Activated CD4-positive, alpha-beta T cell treated with anti-CD3 and anti-CD28 coated beads for 36 hours (primary cell): ENCODE data around the gene PLAC8L1. TPM values are rescaled to one million over a fixed set of nuclear protein-coding genes. Genes with fewer than 3 reads are reported as not detected.

Experiments
- ATAC-seq: fragments of 200-7000 bp; cut with Tn5 transposase; one replicate; pipeline ENCODE4 v1.10.0; 2021; ENCODE audit warnings: mild to moderate bottlenecking, moderate library complexity
- CTCF ChIA-PET: fragments of 350-600 bp; sonication (Branson Sonifier 250); formaldehyde crosslinking; loops from one replicate; lab custom pipeline; 2021; ENCODE audit warnings: antibody characterized with exemption; lab: Charles Lee
- POLR2A ChIA-PET: fragments of 350-600 bp; sonication (Branson Sonifier 250); formaldehyde crosslinking; loops from one replicate; lab custom pipeline; 2021; ENCODE audit warnings: antibody characterized with exemption, inconsistent platforms; lab: Charles Lee
- DNase-seq: peaks from one replicate; pipeline ENCODE4 v3.0.0-alpha.2; 2020
- H3K27ac Mint-ChIP-seq: one replicate; pipeline ENCODE4 v1.8.0; 2021; ENCODE audit warnings: mixed read lengths
- H3K27me3 Mint-ChIP-seq: one replicate; pipeline ENCODE4 v1.8.0; 2021; ENCODE audit warnings: mixed read lengths
- H3K36me3 Mint-ChIP-seq: one replicate; pipeline ENCODE4 v1.8.0; 2021; ENCODE audit warnings: low read depth, mixed read lengths
- H3K4me1 Mint-ChIP-seq: one replicate; pipeline ENCODE4 v1.8.0; 2021; ENCODE audit warnings: mixed read lengths
- H3K4me3 Mint-ChIP-seq: one replicate; pipeline ENCODE4 v1.8.0; 2021; ENCODE audit warnings: mild to moderate bottlenecking, moderate library complexity, mixed read lengths
- H3K9me3 Mint-ChIP-seq: one replicate; pipeline ENCODE4 v1.8.0; 2021; ENCODE audit warnings: low read depth, mixed read lengths
- intact Hi-C, 2 experiments: fragments of 100-400 bp; cut with DNase I in 1 of 2; cut with micrococcal nuclease in 1 of 2; formaldehyde crosslinking; loops; one replicate each; pipeline versions ENCODE4 v1.14.2 to v1.15.1; 2022 to 2024; cut with DNase I, micrococcal nuclease
- total RNA-seq, 2 experiments: library from RNA; stranded (reverse); gene quantifications; one replicate each; pipeline ENCODE4 v1.2.3, GENCODE V29; 2021

The PLAC8L1 gene
- total RNA-seq, 2 experiments from 2014 or later = 0.30 TPM; not detected in 1

- ATAC-seq (peak; percentile 53), DNase-seq (peak; percentile 41)
- Mint-ChIP-seq H3K27ac (no peak overlapping the region), H3K36me3 (no peaks in the 10 kb centered on the region), H3K4me3 (no peak overlapping the region), H3K9me3 (no peaks in the 10 kb centered on the region), H3K27me3 (peaks cover 10% of the 10 kb centered on the region), H3K4me1 (peaks cover 9% of the 10 kb centered on the region)
- intact Hi-C loops = no loop called here
- ChIA-PET POLR2A (no interaction called here), CTCF (no interaction called here)
These were observed 25.5 kb downstream of the PLAC8L1 start for GRCh38 chr5:146079695-146080373.

- intact Hi-C loops = no loop called here
- Mint-ChIP-seq H3K9me3 (no peaks in the 10 kb centered on the region), H3K4me1 (peaks cover 9% of the 10 kb centered on the region), H3K36me3 (no peaks in the 10 kb centered on the region), H3K4me3 (no peak overlapping the region), H3K27me3 (peaks cover 12% of the 10 kb centered on the region), H3K27ac (no peak overlapping the region)
- ATAC-seq (peak; percentile 16), DNase-seq (no peak)
- CTCF ChIA-PET = no interaction called here
- POLR2A ChIA-PET = no interaction called here
These were observed 26.8 kb downstream of the PLAC8L1 start for GRCh38 chr5:146078566-146078965.

GRCh38 chr5:146076455-146076854 lies 28.9 kb downstream of the PLAC8L1 start:
- POLR2A ChIA-PET = interaction anchor here (0.6 kb wide), 1 partner anchor 835 kb away, joined by 5 read pairs; no protein-coding TSS in a partner anchor
- CTCF ChIA-PET = interaction anchor here (0.6 kb wide), 2 partner anchors 230 to 565 kb away, joined by 3 read pairs; no protein-coding TSS in a partner anchor
- DNase-seq (no peak), ATAC-seq (no peak)
- intact Hi-C loops = no loop called here
- H3K27ac Mint-ChIP-seq = no peak overlapping the region
- H3K36me3 Mint-ChIP-seq = no peaks in the 10 kb centered on the region
- no peaks in the 10 kb centered on the region for H3K9me3 Mint-ChIP-seq
- H3K4me3 Mint-ChIP-seq = no peak overlapping the region
- H3K27me3 Mint-ChIP-seq = peaks cover 14% of the 10 kb centered on the region
- H3K4me1 Mint-ChIP-seq = peaks cover 9% of the 10 kb centered on the region

- Mint-ChIP-seq H3K9me3 (no peaks in the 10 kb centered on the region), H3K4me1 (peaks cover 9% of the 10 kb centered on the region), H3K27me3 (peaks cover 10% of the 10 kb centered on the region), H3K27ac (no peak overlapping the region), H3K36me3 (no peaks in the 10 kb centered on the region), H3K4me3 (no peak overlapping the region)
- no peak for DNase-seq
- POLR2A ChIA-PET = interaction anchor here (0.6 kb wide), 1 partner anchor 835 kb away, joined by 5 read pairs; no protein-coding TSS in a partner anchor
- intact Hi-C loops = no loop called here
- ATAC-seq = no peak
- CTCF ChIA-PET = interaction anchor here (0.6 kb wide), 1 partner anchor 230 kb away, joined by 3 read pairs; no protein-coding TSS in a partner anchor
These were observed 29.3 kb downstream of the PLAC8L1 start for GRCh38 chr5:146076028-146076427.

- no peak for DNase-seq
- intact Hi-C loops = no loop called here
- POLR2A ChIA-PET = no interaction called here
- Mint-ChIP-seq H3K27me3 (peaks cover 7% of the 10 kb centered on the region), H3K4me3 (no peak overlapping the region), H3K4me1 (no peaks in the 10 kb centered on the region), H3K36me3 (no peaks in the 10 kb centered on the region), H3K9me3 (no peaks in the 10 kb centered on the region), H3K27ac (no peak overlapping the region)
- ATAC-seq = no peak
- CTCF ChIA-PET = interaction anchor here (0.8 kb wide), 1 partner anchor 247 kb away, joined by 3 read pairs; no protein-coding TSS in a partner anchor
These were observed 32.0 kb downstream of the PLAC8L1 start for GRCh38 chr5:146073239-146073900.

DNA sequence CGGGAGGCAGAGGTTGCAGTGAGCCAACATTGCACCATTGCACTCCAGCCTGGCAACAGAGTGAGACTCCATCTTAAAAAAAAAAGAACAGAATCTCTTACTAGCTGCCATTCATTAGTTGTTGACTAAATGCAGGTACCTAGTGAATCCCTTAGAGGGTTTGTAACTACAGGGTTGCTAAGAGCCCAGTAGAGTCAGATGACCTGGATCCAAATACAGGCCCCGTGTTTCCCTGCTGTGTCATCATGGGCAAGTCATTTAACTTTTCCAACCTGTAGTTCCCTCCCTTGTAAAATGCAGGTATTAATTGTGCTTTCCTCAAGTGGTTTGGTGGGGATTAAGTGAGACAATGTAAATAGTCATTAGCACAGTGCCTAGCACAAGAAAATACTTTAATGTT lies 32.8 kb downstream of the PLAC8L1 start:
- no peaks in the 10 kb centered on the region for H3K4me1 Mint-ChIP-seq
- POLR2A ChIA-PET = no interaction called here
- CTCF ChIA-PET = interaction anchor here (0.8 to 1.4 kb wide), 2 partner anchors 48 to 246 kb away, joined by 3 read pairs; no protein-coding TSS in a partner anchor

DNA sequence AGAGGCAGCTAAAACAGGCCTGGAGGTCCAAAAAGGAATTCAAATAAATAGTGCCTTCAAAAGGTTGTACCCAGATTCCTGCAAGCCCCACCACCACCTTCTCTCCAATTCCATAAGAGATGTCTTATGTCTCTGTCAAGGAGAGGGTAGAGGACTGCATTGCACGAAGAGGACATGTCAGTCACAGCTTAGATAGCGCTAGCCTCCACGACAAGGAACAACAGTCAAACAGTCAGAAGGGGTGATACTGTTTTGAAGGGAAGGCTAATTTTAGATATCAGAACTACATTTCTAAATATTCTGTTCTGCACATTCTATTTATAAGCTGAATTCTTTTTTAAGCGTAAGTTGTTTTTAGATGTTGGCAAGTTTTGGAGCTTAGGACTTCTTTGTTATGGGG lies 34.2 kb downstream of the PLAC8L1 start:
- no peak overlapping the region for H3K27ac Mint-ChIP-seq
- POLR2A ChIA-PET = no interaction called here

More for the DNA sequence above, 32.8 kb downstream of the PLAC8L1 start:
- no peak overlapping the region for H3K27ac Mint-ChIP-seq
- peaks cover 6% of the 10 kb centered on the region for H3K27me3 Mint-ChIP-seq
- H3K9me3 Mint-ChIP-seq = no peaks in the 10 kb centered on the region
- no peaks in the 10 kb centered on the region for H3K36me3 Mint-ChIP-seq
- intact Hi-C loops = no loop called here
- no peak for ATAC-seq
- no peak overlapping the region for H3K4me3 Mint-ChIP-seq
- DNase-seq = no peak

GRCh38 chr5:146070746-146071145 lies 34.6 kb downstream of the PLAC8L1 start:
- no peaks in the 10 kb centered on the region for H3K4me1 Mint-ChIP-seq
- no peaks in the 10 kb centered on the region for H3K9me3 Mint-ChIP-seq
- intact Hi-C loops = no loop called here
- H3K27ac Mint-ChIP-seq = no peak overlapping the region
- ATAC-seq = no peak
- H3K27me3 Mint-ChIP-seq = peaks cover 6% of the 10 kb centered on the region
- ChIA-PET CTCF (interaction anchor here (1.0 to 1.4 kb wide), 2 partner anchors 12 to 376 kb away, joined by 3 to 4 read pairs; no protein-coding TSS in a partner anchor), POLR2A (no interaction called here)
- no peak for DNase-seq
- no peak overlapping the region for H3K4me3 Mint-ChIP-seq
- H3K36me3 Mint-ChIP-seq = no peaks in the 10 kb centered on the region

More for the DNA sequence above, 34.2 kb downstream of the PLAC8L1 start:
- Mint-ChIP-seq H3K4me3 (no peak overlapping the region), H3K4me1 (no peaks in the 10 kb centered on the region), H3K27me3 (peaks cover 6% of the 10 kb centered on the region), H3K36me3 (no peaks in the 10 kb centered on the region), H3K9me3 (no peaks in the 10 kb centered on the region)
- DNase-seq (no peak), ATAC-seq (no peak)
- CTCF ChIA-PET = interaction anchor here (0.9 to 1.4 kb wide), 5 partner anchors 11 to 376 kb away, joined by 3 to 4 read pairs (median 3); no protein-coding TSS in a partner anchor
- intact Hi-C loops = no loop called here

DNA sequence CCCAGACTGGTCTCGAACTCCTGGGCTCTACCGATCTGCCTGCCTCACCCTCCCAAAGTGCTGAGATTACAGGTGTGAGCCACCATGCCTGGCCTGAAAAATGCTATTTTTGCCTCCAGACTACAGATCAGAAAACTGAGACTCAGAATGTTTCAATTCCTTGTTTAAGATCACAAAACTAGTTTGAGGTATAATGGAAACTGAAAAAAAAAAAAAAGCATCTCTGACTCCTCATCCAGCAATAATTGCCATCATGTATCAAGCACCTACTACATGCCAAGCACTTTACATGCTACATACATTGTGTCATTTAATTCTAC lies 35.6 kb downstream of the PLAC8L1 start:
- Mint-ChIP-seq H3K27me3 (peaks cover 6% of the 10 kb centered on the region), H3K27ac (no peak overlapping the region), H3K4me1 (no peaks in the 10 kb centered on the region), H3K36me3 (no peaks in the 10 kb centered on the region), H3K4me3 (no peak overlapping the region), H3K9me3 (no peaks in the 10 kb centered on the region)
- ChIA-PET CTCF (no interaction called here), POLR2A (no interaction called here)
- ATAC-seq = no peak
- no peak for DNase-seq
- intact Hi-C loops = no loop called here

DNA sequence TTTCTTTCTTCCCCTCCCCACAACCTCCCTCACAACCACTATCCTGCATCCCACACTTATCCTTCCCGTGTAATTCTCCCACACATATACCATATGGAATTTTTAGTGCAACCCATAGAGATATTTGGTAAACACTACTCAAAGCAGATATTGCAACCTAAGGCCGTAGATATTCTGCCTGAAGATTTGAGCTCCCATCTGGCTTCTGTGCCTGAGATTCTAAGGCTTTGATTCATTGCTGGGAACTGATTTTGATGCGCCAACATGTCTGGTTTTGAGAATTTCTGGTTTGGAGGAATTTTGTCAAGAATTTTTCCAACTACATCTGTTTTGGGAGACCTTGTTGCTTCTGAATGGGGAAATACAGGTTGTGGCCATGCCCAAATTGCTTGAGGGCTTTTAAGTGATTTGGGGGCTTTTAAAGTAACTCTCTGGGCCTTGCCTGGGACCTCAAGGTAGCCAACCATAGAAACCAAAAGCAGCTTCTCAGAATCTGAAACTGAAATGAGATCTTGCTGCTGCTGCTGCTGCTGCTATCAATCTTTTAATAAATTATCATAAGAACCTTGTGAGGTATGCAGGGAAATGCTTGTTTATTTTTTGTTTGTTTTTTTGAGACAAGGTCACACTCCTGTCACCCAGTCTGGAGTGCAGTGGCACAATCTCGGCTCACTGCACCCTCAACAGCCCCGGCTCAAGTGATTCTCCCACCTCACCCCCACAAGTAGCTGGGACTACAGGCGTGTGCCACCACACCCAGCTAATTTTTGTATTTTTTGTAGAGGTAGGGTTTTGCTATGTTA lies 36.2 kb downstream of the PLAC8L1 start:
- ChIA-PET CTCF (no interaction called here), POLR2A (no interaction called here)
- Mint-ChIP-seq H3K36me3 (no peaks in the 10 kb centered on the region), H3K4me1 (no peaks in the 10 kb centered on the region), H3K4me3 (no peak overlapping the region), H3K27ac (no peak overlapping the region), H3K27me3 (peaks cover 6% of the 10 kb centered on the region), H3K9me3 (no peaks in the 10 kb centered on the region)
- ATAC-seq = no peak
- DNase-seq = no peak
- intact Hi-C loops = no loop called here

GRCh38 chr5:146068206-146068605 lies 37.2 kb downstream of the PLAC8L1 start:
- Mint-ChIP-seq H3K27ac (no peak overlapping the region), H3K9me3 (no peaks in the 10 kb centered on the region), H3K27me3 (peaks cover 2% of the 10 kb centered on the region), H3K4me3 (no peak overlapping the region), H3K36me3 (no peaks in the 10 kb centered on the region), H3K4me1 (no peaks in the 10 kb centered on the region)
- ATAC-seq = no peak
- ChIA-PET POLR2A (no interaction called here), CTCF (interaction anchor here (0.6 to 1.1 kb wide), 2 partner anchors 18 to 379 kb away, joined by 3 to 4 read pairs; no protein-coding TSS in a partner anchor)
- intact Hi-C loops = no loop called here
- DNase-seq = no peak
